Parathyroid adenoma (tissue), 2 donors: ENCODE measurements around the gene TMEM272.

ENCODE experiments used
- H2AFZ ChIP-seq: fragments of 300-600 bp; sonication (generic); one replicate; pipeline ENCODE4 v1.7.0; 2017; ENCODE audit warnings: antibody characterized with exemption, mild to moderate bottlenecking
- H3K27ac ChIP-seq: fragments of 300-600 bp; sonication (generic); one replicate; pipeline ENCODE4 v1.7.0; 2017
- H3K27me3 ChIP-seq: fragments of 300-600 bp; sonication (generic); one replicate; pipeline ENCODE4 v1.7.0; 2017; ENCODE audit warnings: low read length; ENCODE audit not compliant: control insufficient read depth, insufficient read depth
- H3K36me3 ChIP-seq: fragments of 300-600 bp; sonication (generic); one replicate; pipeline ENCODE4 v1.7.0; 2017; ENCODE audit warnings: low read length; ENCODE audit not compliant: control insufficient read depth, insufficient read depth
- H3K4me1 ChIP-seq: fragments of 300-600 bp; sonication (generic); one replicate; pipeline ENCODE4 v1.7.0; 2017; ENCODE audit warnings: control low read depth
- H3K4me2 ChIP-seq: fragments of 300-600 bp; sonication (generic); one replicate; pipeline ENCODE4 v1.7.0; 2017; ENCODE audit warnings: low read length
- H3K4me3 ChIP-seq: fragments of 300-600 bp; sonication (generic); one replicate; pipeline ENCODE4 v1.7.0; 2017; ENCODE audit warnings: low read depth, low read length
- H3K79me2 ChIP-seq: fragments of 300-600 bp; sonication (generic); one replicate; pipeline ENCODE4 v1.7.0; 2017; ENCODE audit warnings: control low read depth
- H3K9ac ChIP-seq: fragments of 300-600 bp; sonication (generic); one replicate; pipeline ENCODE4 v1.7.0; 2017; ENCODE audit warnings: mild to moderate bottlenecking
- H3K9me3 ChIP-seq: fragments of 300-600 bp; sonication (generic); one replicate; pipeline ENCODE4 v1.7.0; 2017; ENCODE audit warnings: low read length; ENCODE audit not compliant: control insufficient read depth
- CTCF ChIP-seq: fragments of 300-600 bp; sonication (generic); IDR thresholded peaks from one replicate; pipeline ENCODE4 v1.7.0; 2017; ENCODE audit warnings: antibody characterized with exemption, mild to moderate bottlenecking
- donor health status: primary hyperparathyroidism.

The TMEM272 gene

DNA sequence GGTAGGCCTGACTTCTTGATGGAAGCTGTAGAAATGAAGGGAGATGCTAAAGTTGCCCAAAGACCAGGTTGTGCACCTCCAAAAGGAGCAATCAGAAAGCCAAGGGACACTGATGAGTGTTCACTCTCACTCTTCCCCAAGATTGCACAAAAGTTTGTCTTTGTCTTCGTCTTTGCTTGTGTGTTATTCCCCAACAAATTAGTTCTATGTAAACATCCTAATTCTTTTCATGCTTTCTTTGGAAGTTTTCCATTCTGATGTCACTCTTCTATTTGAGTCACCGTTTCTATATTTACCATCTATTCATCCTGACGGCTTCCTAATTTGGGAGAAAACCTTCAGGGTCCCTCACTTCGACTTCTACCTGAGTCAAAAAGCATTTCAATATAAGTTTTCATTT lies 3.7 kb upstream of the TMEM272 start:
- no peaks in the 10 kb centered on the region for H3K4me1 ChIP-seq
- no peaks in the 10 kb centered on the region for H3K36me3 ChIP-seq
- no peak overlapping the region for H3K4me3 ChIP-seq
- H3K79me2 ChIP-seq, result no peaks in the 10 kb centered on the region
- no peak for TF ChIP-seq CTCF
- no peaks in the 10 kb centered on the region for H3K9me3 ChIP-seq
- no peak overlapping the region for H3K9ac ChIP-seq
- H2AFZ ChIP-seq, result no peak overlapping the region
- H3K27me3 ChIP-seq, result no peaks in the 10 kb centered on the region
- H3K27ac ChIP-seq, result no peak overlapping the region
- no peak overlapping the region for H3K4me2 ChIP-seq

DNA sequence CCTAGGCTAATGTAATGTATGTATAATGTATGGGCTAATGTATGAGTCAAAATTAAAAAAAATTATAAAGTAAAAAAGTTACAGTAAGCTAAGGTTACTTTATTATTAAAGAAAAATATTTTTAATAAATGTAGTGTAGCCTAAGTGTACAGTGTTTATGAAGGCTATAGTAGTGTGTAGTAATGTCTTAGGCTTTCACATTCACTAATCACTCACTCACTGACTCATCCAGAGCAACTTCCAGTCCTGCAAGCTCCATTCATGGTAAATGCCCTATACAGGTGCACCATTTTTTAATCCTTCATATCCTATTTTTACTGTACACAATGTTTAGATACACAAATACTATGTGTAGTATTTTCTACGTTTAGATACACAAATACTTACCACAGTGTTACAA lies 1.8 kb upstream of the TMEM272 start:
- H3K4me2 ChIP-seq, result no peak overlapping the region
- no peaks in the 10 kb centered on the region for H3K36me3 ChIP-seq
- no peak overlapping the region for H3K4me3 ChIP-seq
- H3K4me1 ChIP-seq, result no peaks in the 10 kb centered on the region
- no peak overlapping the region for H3K9ac ChIP-seq
- no peak overlapping the region for H3K27ac ChIP-seq
- no peak overlapping the region for H2AFZ ChIP-seq
- no peaks in the 10 kb centered on the region for H3K27me3 ChIP-seq
- no peaks in the 10 kb centered on the region for H3K9me3 ChIP-seq
- no peak for TF ChIP-seq CTCF
- H3K79me2 ChIP-seq, result no peaks in the 10 kb centered on the region

DNA sequence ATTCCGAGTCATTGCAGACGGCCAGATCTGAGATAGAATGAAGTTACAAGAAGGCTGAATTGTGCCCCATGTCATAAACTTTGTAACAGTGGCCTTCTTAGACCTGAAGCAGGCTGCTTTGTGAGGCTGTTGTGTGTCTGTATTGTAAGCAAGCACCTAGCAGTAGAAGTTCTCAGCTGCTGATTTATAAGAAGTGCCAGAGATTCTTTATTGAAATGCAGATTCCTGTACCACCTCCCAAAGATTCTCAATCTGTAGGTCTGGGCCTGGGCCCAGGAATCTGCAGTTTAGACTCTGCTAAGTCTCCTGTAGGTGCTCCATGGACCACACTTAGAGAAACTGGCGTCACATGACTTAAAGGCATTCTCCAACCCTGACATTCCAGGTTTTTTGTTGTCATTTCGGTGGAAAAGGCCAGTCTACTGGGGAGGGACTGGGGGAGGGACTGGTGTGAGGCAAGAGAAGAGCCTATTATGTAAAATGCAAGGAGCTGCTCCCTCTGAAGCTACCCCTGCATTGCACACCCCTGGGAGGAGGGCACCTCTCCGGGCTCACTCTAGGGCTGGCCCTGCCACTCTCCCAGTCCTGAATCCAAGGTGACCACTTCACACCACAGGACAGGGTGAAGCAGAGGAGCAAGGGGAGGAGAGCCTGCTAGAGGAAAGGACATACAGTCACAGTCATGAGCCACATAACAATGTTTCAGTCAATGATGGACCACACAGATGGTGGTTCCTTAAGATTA lies 769 bp upstream of the TMEM272 start:
- H3K4me3 ChIP-seq, result no peak overlapping the region
- H3K9ac ChIP-seq, result no peak overlapping the region

GRCh38 chr13:51843529-51843928 lies 1.4 kb downstream of the TMEM272 start:
- no peak overlapping the region for H3K4me2 ChIP-seq

More for the DNA sequence above, 769 bp upstream of the TMEM272 start:
- H3K27ac ChIP-seq, result no peak overlapping the region
- no peaks in the 10 kb centered on the region for H3K4me1 ChIP-seq
- no peak overlapping the region for H3K4me2 ChIP-seq
- no peaks in the 10 kb centered on the region for H3K9me3 ChIP-seq
- no peaks in the 10 kb centered on the region for H3K27me3 ChIP-seq
- TF ChIP-seq CTCF, result no peak
- H3K79me2 ChIP-seq, result no peaks in the 10 kb centered on the region
- H2AFZ ChIP-seq, result peak overlapping the region; percentile 62
- H3K36me3 ChIP-seq, result no peaks in the 10 kb centered on the region

More at GRCh38 chr13:51843529-51843928, 1.4 kb downstream of the TMEM272 start:
- Histone ChIP-seq H2AFZ (no peak overlapping the region), H3K27ac (no peak overlapping the region), H3K36me3 (no peaks in the 10 kb centered on the region), H3K9me3 (no peaks in the 10 kb centered on the region), H3K4me1 (no peaks in the 10 kb centered on the region), H3K9ac (no peak overlapping the region), H3K4me3 (no peak overlapping the region), H3K79me2 (no peaks in the 10 kb centered on the region), H3K27me3 (no peaks in the 10 kb centered on the region)
- TF ChIP-seq CTCF, result no peak
